Measurements from ENCODE around the gene SORCS3. TPM values are rescaled to one million over a fixed set of nuclear protein-coding genes. Genes with fewer than 3 reads are reported as not detected.

Gene SORCS3
- total RNA-seq, 4 donors from 2014 or later = not detected

DNA sequence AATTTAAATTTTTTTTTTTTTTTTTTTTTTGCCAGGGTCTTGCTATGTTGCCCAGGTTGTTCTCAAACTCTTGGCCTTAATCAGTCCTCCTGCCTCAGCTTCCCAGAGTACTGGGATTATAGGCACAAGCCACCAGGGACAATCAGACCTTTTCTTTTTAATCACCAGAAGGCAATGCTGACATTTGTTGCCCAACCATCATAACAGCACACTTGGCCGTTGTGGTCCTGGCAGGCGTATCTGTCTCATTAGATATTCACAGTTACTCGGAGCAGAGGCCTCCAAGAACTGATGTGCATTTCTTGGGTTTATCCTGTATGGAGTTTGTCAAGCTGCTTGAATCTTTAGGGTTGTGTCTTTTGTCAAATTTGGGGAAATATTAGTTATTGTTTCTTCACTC is 100.0 kb downstream of the SORCS3 start:
- intact Hi-C loops (cut with DNase I) = no loop called here
- H3K4me1 ChIP-seq = no peaks in the 10 kb centered on the region
- DNase-seq = no peak
- no peak overlapping the region for H3K4me3 ChIP-seq
- no peak overlapping the region for H3K27ac ChIP-seq
- TF ChIP-seq, protein P1, sequence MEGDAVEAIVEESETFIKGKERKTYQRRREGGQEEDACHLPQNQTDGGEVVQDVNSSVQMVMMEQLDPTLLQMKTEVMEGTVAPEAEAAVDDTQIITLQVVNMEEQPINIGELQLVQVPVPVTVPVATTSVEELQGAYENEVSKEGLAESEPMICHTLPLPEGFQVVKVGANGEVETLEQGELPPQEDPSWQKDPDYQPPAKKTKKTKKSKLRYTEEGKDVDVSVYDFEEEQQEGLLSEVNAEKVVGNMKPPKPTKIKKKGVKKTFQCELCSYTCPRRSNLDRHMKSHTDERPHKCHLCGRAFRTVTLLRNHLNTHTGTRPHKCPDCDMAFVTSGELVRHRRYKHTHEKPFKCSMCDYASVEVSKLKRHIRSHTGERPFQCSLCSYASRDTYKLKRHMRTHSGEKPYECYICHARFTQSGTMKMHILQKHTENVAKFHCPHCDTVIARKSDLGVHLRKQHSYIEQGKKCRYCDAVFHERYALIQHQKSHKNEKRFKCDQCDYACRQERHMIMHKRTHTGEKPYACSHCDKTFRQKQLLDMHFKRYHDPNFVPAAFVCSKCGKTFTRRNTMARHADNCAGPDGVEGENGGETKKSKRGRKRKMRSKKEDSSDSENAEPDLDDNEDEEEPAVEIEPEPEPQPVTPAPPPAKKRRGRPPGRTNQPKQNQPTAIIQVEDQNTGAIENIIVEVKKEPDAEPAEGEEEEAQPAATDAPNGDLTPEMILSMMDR (IDR thresholded peaks at IDR 0.05) = no peak
- no peak for TF ChIP-seq POLR2A (IDR thresholded peaks at IDR 0.05)
- no peaks in the 10 kb centered on the region for H3K9me3 ChIP-seq
- H3K36me3 ChIP-seq = no peaks in the 10 kb centered on the region
- WGBS, 2 donors = 77 to 83% methylated on average over 3 of the region's 3 CpGs
- H3K27me3 ChIP-seq = peaks cover 0 to 3% (median 0%) of the 10 kb centered on the region in 4 donors

DNA sequence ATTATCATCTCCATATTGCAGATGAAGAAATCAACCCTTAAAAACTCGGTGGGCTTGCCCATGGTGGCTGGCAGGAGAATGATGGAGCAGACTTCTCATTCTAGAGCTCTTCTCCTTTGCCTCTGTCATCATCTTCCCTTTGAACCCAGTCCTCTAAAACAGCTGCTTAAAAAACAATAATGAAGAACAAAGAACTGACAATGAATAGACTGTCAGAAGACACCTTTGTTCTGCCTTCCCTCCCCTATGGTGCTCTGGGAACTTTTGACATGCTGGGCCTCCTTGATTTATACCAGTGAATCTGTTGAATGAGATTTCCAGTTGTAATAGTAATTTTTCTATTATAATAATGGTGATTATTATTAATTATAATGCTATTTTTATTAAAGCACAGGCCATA is 103.0 kb downstream of the SORCS3 start:
- Histone ChIP-seq H3K27ac (no peak overlapping the region), H3K9me3 (no peaks in the 10 kb centered on the region), H3K4me3 (no peak overlapping the region), H3K4me1 (no peaks in the 10 kb centered on the region), H3K36me3 (no peaks in the 10 kb centered on the region), H3K27me3 (no peaks in the 10 kb centered on the region)
- DNase-seq = no peak
- TF ChIP-seq, protein P1 (IDR thresholded peaks at IDR 0.05) = no peak
- no peak for TF ChIP-seq POLR2A (IDR thresholded peaks at IDR 0.05)
- intact Hi-C loops (cut with DNase I) = no loop called here
- 24 to 56% methylated on average over 1 of the region's 1 CpG for WGBS, 2 donors

DNA sequence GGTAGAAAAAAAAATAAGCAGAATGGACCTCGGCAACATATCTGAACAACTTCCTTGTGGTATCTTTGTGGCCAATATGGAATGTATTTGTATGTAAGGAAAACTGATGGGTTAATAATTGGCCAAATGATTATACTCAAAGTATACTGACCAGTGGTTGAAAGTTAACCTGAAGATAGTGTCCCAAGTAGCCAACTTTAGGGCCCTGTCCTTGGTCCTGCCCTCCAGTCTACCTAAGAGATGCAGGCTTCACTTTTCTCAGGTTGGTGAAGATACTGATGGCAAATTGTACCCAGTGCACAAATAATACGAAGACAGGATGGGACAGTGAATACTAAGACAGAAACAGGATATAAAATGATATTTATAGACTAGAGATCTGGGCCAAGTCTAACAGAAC is 109.2 kb downstream of the SORCS3 start:
- H3K27me3 ChIP-seq = no peaks in the 10 kb centered on the region
- H3K4me3 ChIP-seq = no peak overlapping the region
- H3K36me3 ChIP-seq = no peaks in the 10 kb centered on the region
- H3K27ac ChIP-seq = no peak overlapping the region
- intact Hi-C loops (cut with DNase I) = no loop called here
- no peaks in the 10 kb centered on the region for H3K9me3 ChIP-seq
- TF ChIP-seq POLR2A (IDR thresholded peaks at IDR 0.05) = no peak
- TF ChIP-seq, protein P1 (IDR thresholded peaks at IDR 0.05) = no peak
- 40 to 59% methylated on average over 2 of the region's 2 CpGs for WGBS, 2 donors
- no peak for DNase-seq
- H3K4me1 ChIP-seq = no peaks in the 10 kb centered on the region

DNA sequence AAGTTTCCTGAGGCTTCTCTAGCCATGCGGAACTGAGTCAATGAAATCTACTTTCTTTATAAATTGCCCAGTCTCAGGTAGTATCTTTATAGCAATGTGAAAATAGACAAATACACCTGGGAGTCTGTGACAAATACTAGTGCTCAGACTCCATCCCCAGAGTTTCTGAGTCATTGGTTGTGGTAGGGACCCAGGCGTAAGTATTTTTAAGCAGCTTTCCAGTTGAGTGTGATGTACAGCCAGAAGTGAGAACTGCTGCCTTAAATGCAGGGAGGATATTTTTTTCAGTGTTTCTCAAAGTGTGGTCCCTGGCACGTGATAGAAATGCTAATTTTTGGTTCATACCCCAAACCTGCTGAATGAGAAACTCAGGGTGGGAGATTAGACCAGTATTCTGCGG is 121.7 kb downstream of the SORCS3 start:
- Histone ChIP-seq H3K27me3 (no peaks in the 10 kb centered on the region), H3K27ac (no peak overlapping the region), H3K4me1 (no peaks in the 10 kb centered on the region), H3K36me3 (no peaks in the 10 kb centered on the region), H3K4me3 (no peak overlapping the region), H3K9me3 (no peaks in the 10 kb centered on the region)
- intact Hi-C loops (cut with DNase I) = no loop called here
- WGBS, 2 donors = 68 to 72% methylated on average over 4 of the region's 4 CpGs
- TF ChIP-seq, protein P1 (IDR thresholded peaks at IDR 0.05) = no peak
- DNase-seq = no peak

DNA sequence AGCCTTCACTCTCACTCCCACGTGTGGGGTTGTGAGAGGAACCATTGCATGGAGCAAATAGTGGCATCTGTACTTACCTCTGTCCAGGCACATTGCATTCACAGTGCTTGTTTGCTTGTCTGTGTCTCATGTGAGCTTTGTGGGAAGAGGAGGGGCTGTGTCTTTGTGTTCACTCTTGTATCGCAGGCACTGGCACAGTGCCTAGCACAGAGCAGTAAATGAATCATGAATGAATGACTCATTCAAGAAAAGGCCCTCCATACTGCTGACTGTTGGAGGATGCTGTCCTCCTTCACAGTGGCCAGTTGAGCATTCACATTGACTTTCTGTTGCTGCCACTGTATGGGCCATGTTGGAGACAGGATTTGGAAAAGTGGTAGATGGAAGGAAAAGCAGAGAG is 125.3 kb downstream of the SORCS3 start:
- WGBS, 2 donors = 0 to 6% methylated on average over 1 to 2 of the region's 2 CpGs
- no peak overlapping the region for H3K27ac ChIP-seq
- H3K4me1 ChIP-seq = no peaks in the 10 kb centered on the region
- H3K36me3 ChIP-seq = no peaks in the 10 kb centered on the region
- no peak for DNase-seq
- no peak overlapping the region for H3K4me3 ChIP-seq
- intact Hi-C loops (cut with DNase I) = no loop called here
- H3K9me3 ChIP-seq = no peaks in the 10 kb centered on the region
- TF ChIP-seq POLR2A (IDR thresholded peaks at IDR 0.05) = no peak
- TF ChIP-seq, protein P1 (IDR thresholded peaks at IDR 0.05) = no peak
- no peaks in the 10 kb centered on the region for H3K27me3 ChIP-seq

Measured in esophagus squamous epithelium (tissue), 5 donors.